GM19395 (cell line): ENCODE data around the gene POM121C.
"Not testable (repeated sequence)": the region's sequence is repeated elsewhere in the genome, so short reads cannot be mapped to it uniquely, and the experiment has no call there.

Experiments used
- ATAC-seq: cut with Tn5 transposase; IDR thresholded peaks from one replicate; pipeline ENCODE4 v1.9.1; 2021; ENCODE audit warnings: mild to moderate bottlenecking, moderate library complexity; ENCODE audit not compliant: unreplicated experiment

Gene POM121C

GRCh38 chr7:75439000-75439399, 47.1 kb downstream of the POM121C start:
- not testable (repeated sequence) for ATAC-seq

- not testable (repeated sequence) for ATAC-seq
These were observed 62.6 kb downstream of the POM121C start for GRCh38 chr7:75423481-75423880.

- ATAC-seq = not testable (repeated sequence)
These were observed 64.0 kb downstream of the POM121C start for GRCh38 chr7:75421798-75422710.

GRCh38 chr7:75420152-75420551, 65.9 kb downstream of the POM121C start:
- ATAC-seq = not testable (repeated sequence)

DNA sequence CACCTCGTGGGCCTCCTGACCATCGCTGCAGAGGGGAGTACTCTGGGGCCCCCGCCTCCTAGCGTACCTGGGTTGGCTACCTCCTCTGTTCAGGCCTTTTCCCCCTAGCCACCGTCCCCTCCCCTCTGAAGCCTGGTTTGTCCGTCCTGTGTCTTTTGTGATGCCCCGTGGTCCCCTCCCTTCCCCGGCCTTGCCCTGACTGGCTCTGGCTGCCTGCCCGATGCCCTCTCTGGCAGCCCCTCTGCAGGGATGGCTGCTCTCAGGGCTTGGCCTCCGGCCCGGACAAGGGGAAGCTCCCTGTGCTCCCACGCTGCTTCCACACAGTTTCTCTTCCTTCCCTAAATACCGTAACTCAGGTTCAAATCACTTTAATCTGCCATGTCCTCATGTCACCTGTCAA, 66.4 kb downstream of the POM121C start:
- ATAC-seq = not testable (repeated sequence)

GRCh38 chr7:75419210-75419609, 66.9 kb downstream of the POM121C start:
- ATAC-seq = not testable (repeated sequence)

- ATAC-seq = not testable (repeated sequence)
These were observed 67.7 kb downstream of the POM121C start for GRCh38 chr7:75418292-75418858.

DNA sequence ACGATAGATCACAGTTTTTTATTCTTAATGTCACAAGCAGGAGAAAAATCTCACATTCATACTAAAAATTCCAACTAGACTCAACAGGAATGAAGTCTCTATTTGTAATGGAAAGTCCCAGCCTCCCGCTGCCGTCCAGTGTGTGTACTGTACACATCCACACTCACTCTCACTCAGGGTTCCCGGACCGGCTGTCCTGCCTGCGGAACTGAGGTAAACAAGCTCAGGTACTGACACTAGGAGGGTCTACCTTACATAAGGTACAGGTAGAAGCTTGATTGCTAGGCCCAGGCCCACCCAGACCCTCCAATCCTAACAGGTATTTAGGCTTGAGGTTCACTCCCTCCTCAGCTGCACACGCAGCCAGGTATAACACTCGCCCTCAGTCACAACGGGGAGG, 69.3 kb downstream of the POM121C start:
- ATAC-seq = not testable (repeated sequence)

DNA sequence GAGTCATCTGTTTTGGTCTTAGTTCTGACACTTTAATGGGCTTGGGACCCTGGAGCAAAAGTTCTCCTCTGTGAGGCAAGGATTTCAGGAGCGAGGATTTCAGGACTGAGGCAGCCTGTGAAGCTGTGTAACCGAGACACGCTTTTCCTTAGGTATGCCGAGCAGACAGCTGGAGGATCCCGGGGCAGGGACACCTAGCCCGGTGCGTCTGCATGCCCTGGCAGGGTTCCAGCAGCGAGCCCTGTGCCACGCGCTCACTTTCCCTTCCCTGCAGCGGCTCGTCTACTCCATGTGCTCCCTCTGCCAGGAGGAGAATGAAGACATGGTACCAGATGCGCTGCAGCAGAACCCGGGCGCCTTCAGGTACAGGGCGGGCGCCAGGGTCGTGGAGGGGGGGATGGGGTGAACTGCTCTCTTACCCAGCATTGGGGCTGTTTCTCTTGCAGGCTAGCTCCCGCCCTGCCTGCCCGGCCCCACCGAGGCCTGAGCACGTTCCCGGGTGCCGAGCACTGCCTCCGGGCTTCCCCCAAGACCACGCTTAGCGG, 70.2 kb downstream of the POM121C start:
- not testable (repeated sequence) for ATAC-seq

DNA sequence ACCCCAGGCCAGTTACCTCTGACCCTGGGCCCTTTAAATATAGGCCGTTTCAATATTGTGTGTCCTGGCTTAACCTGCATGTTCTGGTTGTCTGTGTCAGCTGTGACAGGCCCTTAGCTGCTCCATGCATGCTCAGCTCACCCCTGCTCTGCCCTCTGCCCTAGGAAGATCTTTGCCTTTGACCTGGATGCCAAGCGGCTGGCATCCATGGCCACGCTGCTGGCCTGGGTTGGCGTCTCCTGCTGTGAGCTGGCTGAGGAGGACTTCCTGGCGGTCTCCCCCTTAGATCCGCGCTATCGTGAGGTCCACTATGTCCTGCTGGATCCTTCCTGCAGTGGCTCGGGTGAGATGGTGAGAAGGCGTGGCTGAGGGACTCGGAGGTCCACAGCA, 70.7 kb downstream of the POM121C start:
- not testable (repeated sequence) for ATAC-seq

GRCh38 chr7:75414708-75415427, 71.2 kb downstream of the POM121C start:
- ATAC-seq = not testable (repeated sequence)

DNA sequence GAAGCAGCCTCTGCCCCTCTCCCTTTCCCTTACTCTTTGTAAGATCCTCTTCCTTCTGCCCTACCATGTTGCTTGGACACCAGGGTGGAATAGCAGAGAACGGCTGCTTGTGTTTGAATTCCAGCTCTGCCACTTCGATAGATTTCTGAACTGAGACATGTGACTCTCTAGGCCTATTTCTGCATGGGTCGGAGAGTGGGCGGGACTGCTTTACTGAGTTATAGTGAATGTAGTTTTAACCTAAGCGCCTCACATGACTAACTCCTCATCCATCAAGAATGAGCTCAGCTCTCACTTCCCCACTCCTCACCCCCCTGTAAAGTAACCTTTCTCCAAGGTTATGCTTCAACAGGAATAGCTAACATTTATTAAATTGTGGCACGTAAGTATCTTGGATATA, 71.9 kb downstream of the POM121C start:
- not testable (repeated sequence) for ATAC-seq

DNA sequence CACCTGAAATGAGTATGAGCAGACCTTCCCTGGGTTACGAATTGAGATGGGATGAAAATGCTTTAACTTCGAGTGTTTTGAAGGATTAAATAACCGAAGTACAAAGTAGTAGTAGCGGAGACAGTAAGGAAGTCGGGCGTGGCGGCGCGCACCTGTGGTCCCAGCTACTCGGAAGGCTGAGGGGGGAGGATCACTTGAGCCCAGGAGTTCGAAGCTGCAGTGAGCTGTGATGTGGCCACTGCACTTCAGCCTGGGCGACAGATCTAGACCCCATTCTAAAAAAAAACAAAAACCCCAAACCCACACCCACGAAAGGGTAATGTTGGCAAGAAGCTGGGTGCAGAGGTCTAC, 75.3 kb downstream of the POM121C start:
- ATAC-seq = peak; percentile 19

DNA sequence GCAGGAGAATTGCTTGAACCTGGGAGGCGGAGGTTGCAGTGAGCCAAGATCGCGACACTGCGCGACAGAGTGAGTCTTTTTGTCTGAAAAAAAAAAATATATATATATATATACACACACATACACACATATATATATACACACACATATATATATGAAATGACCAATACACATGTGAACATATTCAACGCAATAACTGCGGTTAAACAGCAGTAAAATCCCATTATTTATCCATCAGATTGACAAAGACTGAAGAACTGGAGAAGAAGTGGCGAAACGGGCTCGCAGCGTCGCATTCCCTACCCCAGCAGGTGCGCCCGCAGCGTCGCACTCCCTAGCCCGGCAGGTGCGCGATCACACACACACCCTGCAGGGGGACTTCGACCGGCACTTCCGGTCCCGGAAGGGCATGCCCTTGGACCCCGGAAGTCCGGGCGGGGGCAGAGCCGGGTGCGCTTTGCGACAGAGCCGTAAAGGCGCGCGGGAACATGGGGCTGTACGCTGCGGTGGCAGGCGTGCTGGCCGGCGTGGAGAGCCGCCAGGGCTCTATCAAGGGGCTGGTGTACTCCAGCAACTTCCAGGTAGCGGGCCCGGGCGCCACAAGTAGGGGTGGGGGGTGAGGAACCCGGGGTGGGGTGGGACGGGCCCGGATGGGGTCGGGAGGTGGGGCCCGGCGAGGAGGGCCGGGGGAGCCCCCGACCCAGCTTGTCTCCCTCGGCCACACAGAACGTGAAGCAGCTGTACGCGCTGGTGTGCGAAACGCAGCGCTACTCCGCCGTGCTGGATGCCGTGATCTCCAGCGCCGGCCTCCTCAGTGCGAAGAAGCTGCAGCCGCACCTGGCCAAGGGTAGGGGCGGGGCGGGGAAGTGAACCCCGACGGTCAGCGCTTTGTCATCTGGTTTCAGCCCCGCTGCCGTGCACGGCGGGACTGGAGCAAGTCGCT, 75.9 kb downstream of the POM121C start:
- peak; percentile 86 for ATAC-seq

- ATAC-seq = not testable (repeated sequence)
These were observed 81.4 kb downstream of the POM121C start for GRCh38 chr7:75404663-75405062.

DNA sequence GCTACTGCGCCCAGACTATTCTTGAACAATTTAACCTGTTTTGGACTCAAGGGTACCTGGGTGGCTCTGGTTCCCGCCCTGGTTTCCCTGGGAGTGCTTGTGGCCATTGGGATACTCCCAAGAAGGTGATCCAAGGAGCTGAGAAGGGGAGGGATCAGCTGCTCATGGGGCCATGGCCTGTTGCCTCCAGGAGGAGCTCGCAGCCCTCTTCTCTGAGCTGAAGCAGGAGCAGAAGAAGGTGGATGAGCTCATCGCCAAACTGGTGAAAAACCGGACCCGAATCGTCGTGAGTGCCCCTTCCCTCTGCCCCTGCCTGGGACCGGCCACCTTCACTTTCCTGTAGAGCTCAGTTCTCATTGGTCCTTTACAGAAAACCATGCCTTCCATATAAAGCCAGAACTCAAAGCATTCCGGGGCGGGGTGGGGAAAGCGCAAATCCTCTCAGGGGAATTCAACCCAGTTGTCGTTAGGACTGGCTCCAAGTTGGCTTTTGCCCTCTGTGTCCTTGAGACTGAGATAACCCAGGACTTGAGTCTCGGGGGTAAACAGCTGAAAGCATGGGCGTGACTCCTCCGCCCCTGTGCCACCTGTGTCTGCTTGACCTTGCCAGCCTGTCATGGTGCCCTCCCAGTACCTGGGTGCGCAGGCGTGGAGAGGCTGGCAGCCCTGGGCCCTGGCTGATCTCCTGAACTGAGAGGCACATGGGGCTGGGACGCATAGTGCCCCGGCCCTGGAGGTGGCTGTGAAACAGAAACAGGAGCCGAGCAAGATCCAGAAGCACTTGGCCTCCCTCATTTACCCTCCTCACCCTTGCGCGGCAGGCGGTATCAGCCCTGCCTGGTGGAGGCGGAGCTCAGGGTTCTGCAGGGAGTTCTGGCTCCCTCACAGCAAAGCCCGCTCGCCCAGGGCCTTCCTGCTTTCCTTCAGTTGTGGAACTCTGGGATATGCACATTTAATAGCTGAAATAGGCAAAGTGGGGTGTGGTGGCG, 82.3 kb downstream of the POM121C start:
- ATAC-seq = not testable (repeated sequence)

DNA sequence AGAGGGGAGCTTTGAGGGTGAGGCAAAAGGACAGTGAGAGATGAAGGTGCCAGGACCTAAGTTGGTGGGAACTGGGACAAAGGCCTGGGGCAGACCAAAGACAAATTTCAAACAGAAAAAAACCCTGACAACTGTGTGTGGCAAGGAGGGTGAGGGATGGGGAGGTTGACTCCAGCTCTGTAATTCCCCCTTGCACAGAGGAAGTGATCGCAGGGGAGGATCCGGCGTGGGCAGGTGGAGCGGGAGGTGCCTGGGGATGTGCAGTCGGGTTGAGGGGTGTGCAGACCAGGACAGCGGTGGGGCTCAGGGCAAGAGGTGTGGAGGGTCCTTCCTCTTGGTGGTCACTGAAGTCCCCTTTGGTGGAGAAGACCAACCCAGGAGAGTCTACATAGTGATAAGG, 85.5 kb downstream of the POM121C start:
- not testable (repeated sequence) for ATAC-seq

GRCh38 chr7:75398771-75399700, 87.1 kb downstream of the POM121C start:
- ATAC-seq = peak; percentile 62
